DMS53 (cell line): ENCODE results near the gene SGO2.
"Not testable (repeated sequence)": the region's sequence is repeated elsewhere in the genome, so short reads cannot be mapped to it uniquely, and the experiment has no call there.

Experiments used
- DNase-seq: peaks from one replicate; lab custom pipeline; 2025; lab: John Stamatoyannopoulos, UW

The SGO2 gene

GRCh38 chr2:200515155-200515554 lies 10.9 kb upstream of the SGO2 start:
- DNase-seq: no peak

DNA sequence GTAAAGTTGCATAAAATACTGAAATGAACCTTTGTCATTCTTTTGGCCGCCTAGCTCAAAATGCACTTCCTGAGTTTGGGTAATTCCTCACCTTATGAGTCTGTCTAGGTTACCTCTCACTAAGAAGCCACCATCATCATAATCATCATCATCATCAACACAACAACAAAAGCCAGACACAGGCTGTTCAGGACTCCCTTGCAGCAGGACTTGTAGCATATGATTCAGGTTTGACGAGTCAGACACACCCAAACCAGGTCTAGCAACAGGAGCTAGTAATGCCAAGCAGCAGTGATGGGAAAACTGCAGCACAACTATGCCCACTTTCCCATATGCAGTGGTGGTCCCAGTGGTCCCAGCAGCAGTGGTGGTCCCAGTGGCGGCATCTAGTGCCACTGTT lies 2.8 kb upstream of the SGO2 start:
- DNase-seq: peak; percentile 9

GRCh38 chr2:200523604-200524003 lies 2.4 kb upstream of the SGO2 start:
- no peak for DNase-seq

GRCh38 chr2:200525066-200525465 lies 941 bp upstream of the SGO2 start:
- DNase-seq: no peak

DNA sequence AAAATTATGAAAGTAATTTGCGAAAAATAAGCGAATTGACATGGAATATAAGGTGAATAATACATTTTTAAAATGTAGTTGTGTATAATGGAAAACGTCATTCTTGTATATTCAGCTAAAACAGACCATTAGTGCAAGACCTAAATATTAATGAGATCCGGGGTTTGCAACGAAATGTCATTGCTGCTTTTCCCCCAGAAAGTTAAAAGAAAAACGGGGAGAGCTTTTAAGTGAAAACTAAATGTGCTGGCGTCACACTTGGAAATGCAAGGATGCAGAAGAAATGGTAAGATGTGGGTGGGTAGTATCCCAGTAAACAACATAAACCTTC lies 491 bp upstream of the SGO2 start:
- DNase-seq: no peak

DNA sequence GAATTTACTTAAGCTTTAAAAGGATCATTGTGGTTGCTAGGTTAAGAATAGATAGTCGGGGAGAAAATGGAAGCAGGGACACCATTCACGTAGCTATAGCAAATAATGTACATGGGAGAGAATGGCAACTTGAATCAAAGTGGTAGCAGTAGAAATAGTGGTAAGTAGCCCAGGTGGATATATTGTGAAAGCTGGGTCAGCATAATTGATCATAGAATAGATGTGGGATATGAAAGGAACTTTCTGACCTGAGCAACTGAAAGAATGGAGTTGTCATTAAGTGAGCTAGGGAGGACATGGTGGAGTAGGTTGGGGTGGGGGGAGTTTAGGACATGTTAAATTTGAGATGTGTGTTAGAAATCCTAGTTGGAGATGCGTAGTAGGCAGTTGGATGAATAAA lies 2.2 kb downstream of the SGO2 start:
- no peak for DNase-seq

DNA sequence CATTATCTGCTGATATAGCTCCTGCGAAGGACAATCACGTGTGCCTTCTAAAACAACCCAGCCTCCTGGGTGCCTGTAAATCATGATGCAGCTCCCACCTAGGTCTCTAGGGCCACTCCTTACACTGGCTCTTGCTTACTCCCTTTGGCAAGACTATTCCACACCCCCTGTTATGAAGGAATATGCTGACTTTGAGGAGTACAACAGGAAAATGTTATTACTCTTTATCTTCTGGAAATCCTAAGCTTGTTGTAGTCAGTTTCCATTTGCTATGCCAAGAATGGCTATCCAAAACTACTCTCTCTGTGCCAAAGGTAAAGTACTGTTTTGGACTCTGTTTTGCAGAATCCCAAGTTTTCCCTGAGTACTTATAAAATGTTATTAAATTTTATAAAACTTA lies 7.7 kb downstream of the SGO2 start:
- no peak for DNase-seq

GRCh38 chr2:200534572-200534971 lies 8.6 kb downstream of the SGO2 start:
- DNase-seq: no peak

DNA sequence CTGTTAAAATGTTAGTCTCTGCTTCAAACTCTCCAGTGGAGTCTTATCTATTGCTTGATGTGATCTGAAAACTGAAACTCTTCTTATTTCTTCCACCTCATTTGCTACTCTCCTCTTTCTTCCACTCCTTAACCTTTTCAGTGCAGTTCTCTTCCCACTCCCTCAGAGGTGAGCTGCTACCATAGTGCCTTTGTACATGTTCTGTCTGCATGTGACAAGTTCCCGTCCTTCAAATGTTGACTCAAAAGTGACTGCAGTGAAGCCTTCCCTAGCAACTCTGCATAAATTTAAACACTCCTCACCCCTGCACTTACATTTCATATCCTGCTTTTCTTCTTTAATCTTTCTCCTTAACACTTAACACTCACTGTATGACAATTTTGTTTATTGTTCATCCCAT lies 12.1 kb downstream of the SGO2 start:
- DNase-seq: no peak

DNA sequence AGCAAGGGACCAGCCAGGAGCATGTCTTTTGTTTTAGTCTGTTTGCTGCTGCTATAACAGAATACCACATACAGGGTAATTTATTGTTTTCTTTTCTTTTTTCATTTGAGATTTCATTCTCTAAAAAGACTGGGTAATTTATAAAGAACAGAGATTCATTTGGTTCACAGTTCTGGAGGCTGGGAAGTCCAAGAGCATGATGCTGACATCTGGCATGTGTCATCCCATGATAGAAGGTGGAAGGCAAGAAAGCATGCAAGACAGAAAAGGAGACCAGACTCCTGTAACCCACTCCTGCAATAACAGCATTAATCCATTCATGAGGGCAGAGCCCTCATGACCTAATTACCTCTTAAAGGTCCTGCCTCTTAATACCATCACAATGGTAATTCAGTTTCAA lies 14.8 kb downstream of the SGO2 start:
- DNase-seq: no peak

GRCh38 chr2:200566596-200566995 lies 40.6 kb downstream of the SGO2 start:
- not testable (repeated sequence) for DNase-seq

- DNase-seq: no peak
Observed at GRCh38 chr2:200567932-200568331, 41.9 kb downstream of the SGO2 start.

DNA sequence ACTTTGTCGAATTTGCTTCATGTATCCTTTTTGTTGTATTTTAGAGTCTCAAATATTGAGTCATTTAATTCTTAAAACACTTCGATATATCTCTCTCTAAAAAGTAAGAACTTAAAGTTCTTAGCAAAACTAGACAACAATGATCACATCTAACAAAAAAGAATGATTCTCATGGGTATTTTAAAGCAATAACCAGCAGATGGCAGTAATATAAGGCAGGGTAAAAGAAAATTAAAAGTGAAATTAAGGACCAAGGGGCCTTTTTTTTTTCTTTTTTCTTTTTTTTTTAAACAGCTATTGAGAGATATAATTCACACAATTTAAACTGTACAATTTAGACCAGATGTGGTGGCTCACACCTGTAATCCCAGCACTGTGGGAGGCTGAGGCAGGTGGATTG lies 50.0 kb downstream of the SGO2 start:
- peak; percentile 50 for DNase-seq

- no peak for DNase-seq
Observed at GRCh38 chr2:200577027-200577426, 51.0 kb downstream of the SGO2 start.

DNA sequence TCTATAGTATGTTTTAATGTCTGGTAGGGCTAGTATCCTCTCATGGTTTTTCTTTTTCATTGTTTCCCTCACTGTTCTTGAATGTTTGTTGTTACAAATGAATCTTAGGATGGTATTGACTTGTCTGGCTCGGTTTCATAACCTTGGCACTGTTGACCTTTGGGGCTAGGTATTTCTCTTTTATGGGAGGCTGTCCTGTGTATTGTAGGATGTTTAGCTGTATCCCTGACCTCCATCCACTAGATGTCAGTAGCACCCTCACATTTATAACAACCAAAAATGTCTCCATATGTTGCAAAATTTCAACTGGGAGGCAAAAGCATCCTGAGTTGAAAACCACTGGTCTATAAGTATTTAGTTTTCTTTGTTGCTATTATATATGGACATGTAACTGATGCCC lies 52.8 kb downstream of the SGO2 start:
- DNase-seq: peak; percentile 64

GRCh38 chr2:200584639-200585038 lies 58.6 kb downstream of the SGO2 start:
- no peak for DNase-seq

GRCh38 chr2:200585340-200585729 lies 59.3 kb downstream of the SGO2 start:
- no peak for DNase-seq

DNA sequence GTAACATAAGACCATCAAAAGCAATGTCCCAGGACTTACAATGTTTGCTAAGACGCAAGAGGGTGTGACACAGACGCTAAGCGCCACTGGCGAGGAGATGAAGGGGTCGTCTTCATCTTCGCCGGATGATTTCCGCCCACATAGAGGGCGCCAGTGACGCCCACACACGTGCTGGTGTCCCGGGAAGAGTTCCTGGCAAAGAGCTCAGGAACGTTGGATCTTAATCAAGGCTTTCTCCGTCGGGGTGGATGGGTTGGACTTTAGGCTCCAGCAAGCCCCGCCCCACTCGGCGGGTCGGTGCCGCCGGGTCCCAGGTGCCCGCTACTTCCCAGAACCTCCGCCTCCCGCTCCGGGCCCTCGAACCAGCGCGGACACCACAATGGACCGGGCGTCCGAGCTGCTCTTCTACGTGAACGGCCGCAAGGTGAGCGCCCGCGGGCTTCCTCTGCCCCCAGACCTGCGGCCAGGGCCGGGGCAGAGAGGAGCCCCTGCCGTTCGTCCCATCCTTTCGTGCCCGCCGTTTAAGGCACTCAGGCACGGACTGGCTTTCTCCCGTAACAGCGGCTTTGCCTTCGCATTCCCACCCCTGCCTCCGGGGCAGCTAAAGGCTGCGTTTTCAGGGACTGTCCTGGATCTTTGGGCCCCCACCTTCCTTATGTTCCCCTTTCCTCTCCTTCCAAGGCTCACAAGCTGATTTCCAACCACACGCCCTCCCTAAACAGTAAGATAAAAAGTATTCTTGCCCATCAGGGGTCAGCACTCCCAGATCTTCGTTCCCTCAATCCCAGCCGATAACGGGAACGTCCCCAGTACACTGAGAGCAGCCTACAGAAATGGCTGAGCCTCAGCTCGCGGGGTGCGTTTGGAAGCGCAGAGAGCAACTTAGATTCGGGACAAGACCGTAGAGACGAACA lies 60.0 kb downstream of the SGO2 start, which contains the start of gene AOX1:
Gene AOX1 (plus strand): TSS at position 285 of the 914 bp plus-strand sequence. CDS start 95 bp downstream, at position 380.
- peak; percentile 72 for DNase-seq

GRCh38 chr2:200586644-200586975 lies 60.6 kb downstream of the SGO2 start:
- DNase-seq: no peak

DNA sequence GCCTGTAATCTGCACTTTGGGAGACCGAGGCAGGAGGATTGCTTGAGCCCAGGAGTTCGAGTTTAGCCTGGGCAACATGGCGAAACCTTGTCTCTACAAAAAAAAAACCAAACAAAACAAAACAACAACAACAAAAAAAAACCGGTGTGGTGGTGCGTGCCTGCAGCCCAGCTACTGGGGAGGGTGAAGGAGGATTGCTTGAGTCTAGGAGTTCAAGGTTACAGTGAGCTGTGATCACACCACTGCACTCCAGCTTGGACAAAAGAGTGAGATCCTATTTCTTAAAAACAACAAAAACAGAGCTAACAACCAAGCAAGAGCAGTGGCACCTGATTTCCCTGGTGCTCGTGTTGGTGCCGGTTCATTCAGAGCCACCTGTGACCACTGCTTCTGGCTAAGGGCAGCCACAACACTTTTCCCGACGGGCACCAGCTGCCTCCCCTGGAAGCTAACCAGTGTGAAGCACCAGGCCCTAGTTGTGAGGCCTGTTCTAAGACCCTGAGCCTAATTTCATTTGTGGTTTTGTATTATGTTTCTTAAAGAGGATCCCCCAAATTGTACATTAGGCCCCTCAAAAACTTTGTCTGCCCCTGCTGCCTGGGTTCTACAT lies 61.1 kb downstream of the SGO2 start:
- DNase-seq: no peak

DNA sequence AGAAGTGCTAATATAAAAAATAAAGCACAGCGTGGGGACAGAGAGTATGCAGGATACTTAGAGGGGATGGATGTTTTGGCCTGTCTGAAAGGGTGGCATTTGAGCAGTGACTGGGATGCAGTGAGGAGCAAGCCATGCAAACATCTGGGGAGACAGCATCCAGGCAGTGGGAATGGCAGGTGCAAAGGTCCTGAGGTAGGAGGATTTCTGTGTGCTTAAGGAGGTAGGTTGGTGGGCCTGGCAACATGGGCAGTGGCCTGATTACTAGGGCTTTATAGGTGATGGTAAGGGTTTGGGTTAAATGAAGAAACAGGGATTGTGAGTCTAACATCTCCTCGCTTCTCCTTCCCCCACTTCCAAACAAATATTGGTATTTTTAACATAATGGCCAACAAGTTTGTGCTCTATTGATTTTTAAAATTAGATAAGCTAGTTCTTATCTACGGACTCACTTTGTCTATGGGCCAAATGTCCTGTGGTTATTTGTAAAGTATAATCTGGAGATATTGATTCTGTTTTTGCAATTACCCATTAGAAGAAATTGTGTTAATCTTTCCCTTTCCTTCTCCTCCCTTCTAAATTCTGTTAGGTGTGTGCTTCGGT lies 62.2 kb downstream of the SGO2 start:
- DNase-seq: no peak

- DNase-seq: no peak
Observed at GRCh38 chr2:200590090-200590489, 64.1 kb downstream of the SGO2 start.

- no peak for DNase-seq
Observed at GRCh38 chr2:200591308-200591707, 65.3 kb downstream of the SGO2 start.
